GM23338 (cell line): ENCODE measurements around the gene PDCD11. TPM values are rescaled to one million over a fixed set of nuclear protein-coding genes. Genes with fewer than 3 reads are reported as not detected.

Experiments
- ATAC-seq: fragments of 200-7000 bp; cut with Tn5 transposase; 3 replicates; pipeline ENCODE4 v1.9.1; 2020
- DNase-seq: peaks from one replicate; pipeline ENCODE4 v3.0.0-alpha.2; 2015; ENCODE audit warnings: low spot score
- H2AFZ ChIP-seq: fragments of 200-600 bp; sonication (generic); 2 replicates; pipeline ENCODE4 v1.8.0; 2016; ENCODE audit warnings: antibody characterized with exemption, mild to moderate bottlenecking, moderate library complexity
- H3F3A ChIP-seq: fragments of 200-600 bp; sonication (generic); replicated peaks from 2 replicates; pipeline ENCODE4 v1.8.0; 2017; ENCODE audit warnings: antibody characterized with exemption, mixed run types, low read depth
- H3K27ac ChIP-seq: fragments of 200-600 bp; sonication (generic); 2 replicates; pipeline ENCODE4 v1.6.1; 2016; ENCODE audit warnings: low read depth
- H3K27me3 ChIP-seq: fragments of 200-600 bp; sonication (generic); 2 replicates; pipeline ENCODE4 v1.8.0; 2016; ENCODE audit warnings: mild to moderate bottlenecking, mixed run types, moderate library complexity; ENCODE audit not compliant: insufficient read depth
- H3K36me3 ChIP-seq: fragments of 200-600 bp; sonication (generic); 2 replicates; pipeline ENCODE4 v1.8.0; 2016; ENCODE audit warnings: mild to moderate bottlenecking; ENCODE audit not compliant: insufficient read depth
- H3K4me1 ChIP-seq: fragments of 200-600 bp; sonication (generic); 2 replicates; pipeline ENCODE4 v1.8.0; 2016; ENCODE audit warnings: mild to moderate bottlenecking, moderate library complexity; ENCODE audit not compliant: insufficient read depth
- H3K4me2 ChIP-seq: fragments of 200-600 bp; sonication (generic); 2 replicates; pipeline ENCODE4 v1.7.1; 2017; ENCODE audit warnings: mixed run types
- H3K4me3 ChIP-seq: fragments of 200-600 bp; sonication (generic); 2 replicates; pipeline ENCODE4 v1.6.1; 2016; ENCODE audit warnings: mixed run types
- H3K79me2 ChIP-seq: fragments of 200-600 bp; sonication (generic); replicated peaks from 2 replicates; pipeline ENCODE4 v1.8.0; 2017; ENCODE audit warnings: mild to moderate bottlenecking; ENCODE audit not compliant: insufficient read depth
- H3K9me2 ChIP-seq: fragments of 200-600 bp; sonication (generic); 2 replicates; pipeline ENCODE4 v1.8.0; 2017; ENCODE audit not compliant: insufficient read depth
- H4K20me1 ChIP-seq: fragments of 200-600 bp; sonication (generic); replicated peaks from 2 replicates; pipeline ENCODE4 v1.8.0; 2017; ENCODE audit warnings: mild to moderate bottlenecking; ENCODE audit not compliant: insufficient read depth
- H3K27ac Mint-ChIP-seq: 2 replicates; pipeline ENCODE4 v1.8.0; 2020; ENCODE audit warnings: inconsistent platforms, mild to moderate bottlenecking, moderate library complexity, mixed read lengths
- H3K27me3 Mint-ChIP-seq: 3 replicates; pipeline ENCODE4 v1.8.0; 2022; ENCODE audit warnings: low read depth, mild to moderate bottlenecking, moderate library complexity, mixed read lengths, inconsistent platforms; ENCODE audit not compliant: insufficient read depth, poor library complexity
- H3K36me3 Mint-ChIP-seq: 3 replicates; pipeline ENCODE4 v1.8.0; 2021; ENCODE audit warnings: low read depth, mild to moderate bottlenecking, inconsistent platforms, moderate library complexity, mixed read lengths
- H3K4me1 Mint-ChIP-seq: 3 replicates; pipeline ENCODE4 v1.8.0; 2020; ENCODE audit warnings: mild to moderate bottlenecking, inconsistent platforms, mixed read lengths
- H3K4me3 Mint-ChIP-seq: 3 replicates; pipeline ENCODE4 v1.8.0; 2021; ENCODE audit warnings: moderate library complexity, mild to moderate bottlenecking, inconsistent platforms, mixed read lengths
- H3K9me3 Mint-ChIP-seq: 3 replicates; pipeline ENCODE4 v1.8.0; 2020; ENCODE audit warnings: moderate library complexity, mild to moderate bottlenecking, inconsistent platforms, mixed read lengths
- CTCF ChIP-seq, 2 experiments: fragments of 200-600 bp in 1 of 2; sonication (generic) in 1 of 2; conservative IDR thresholded peaks; 2 replicates each; pipeline versions ENCODE4 v1.5.1 to v1.6.1; 2016 to 2017; ENCODE audit warnings: antibody characterized with exemption in 2 of 2, low read depth in 2 of 2, mild to moderate bottlenecking in 2 of 2, moderate library complexity in 1 of 2
- EZH2 ChIP-seq: fragments of 200-600 bp; sonication (generic); IDR thresholded peaks from one replicate; pipeline ENCODE4 v1.8.0; 2017; ENCODE audit warnings: antibody characterized with exemption, mild to moderate bottlenecking, low read depth; ENCODE audit not compliant: unreplicated experiment
- EZH2phosphoT487 ChIP-seq: fragments of 200-600 bp; sonication (generic); IDR thresholded peaks from one replicate; pipeline ENCODE4 v1.8.1; 2018; ENCODE audit warnings: antibody characterized with exemption; ENCODE audit not compliant: unreplicated experiment
- NANOG ChIP-seq: IDR thresholded peaks from 2 replicates; pipeline ENCODE4 v1.6.1; 2016; ENCODE audit warnings: antibody characterized with exemption, borderline replicate concordance
- ZNF114 ChIP-seq: fragments of 250-450 bp; sonication (Bioruptor Pico); IDR thresholded peaks from 2 replicates; pipeline ENCODE4 v1.5.0; 2020; ENCODE audit warnings: mild to moderate bottlenecking, moderate library complexity
- ZNF331 ChIP-seq: fragments of 250-450 bp; sonication (Bioruptor Pico); IDR thresholded peaks from 2 replicates; pipeline ENCODE4 v1.5.0; 2020; ENCODE audit warnings: low read depth, mild to moderate bottlenecking, moderate library complexity
- ZNF462 ChIP-seq: fragments of 250-450 bp; sonication (Bioruptor Pico); IDR thresholded peaks from 2 replicates; pipeline ENCODE4 v1.5.0; 2020; ENCODE audit warnings: mild to moderate bottlenecking, moderate library complexity
- polyA plus RNA-seq: library from polyadenylated mRNA; unstranded; fragments of >200 nt; fragmentation: Nextera tagmentation; extraction: Ambion mirVana; gene quantifications from 2 replicates; pipeline ENCODE4 v1.2.1, GENCODE V29; 2016
- total RNA-seq: library from RNA; depleted of rRNA; stranded (reverse); fragments of >200 nt; shearing (Covaris generic); gene quantifications from 2 replicates; pipeline ENCODE4 v1.2.3, GENCODE V29; 2014

PDCD11 gene
- total and polyA plus RNA-seq, 2 experiments from 2014 or later = 82.1 to 87.8 TPM

GRCh38 chr10:103463499-103463898 is 67.1 kb downstream of the PDCD11 start (continued):
- TF ChIP-seq CTCF (conservative IDR thresholded peaks at IDR 0.05; ENCODE audit: low read depth in 2 of 2) = no peak
- TF ChIP-seq EZH2phosphoT487 = no peak
- TF ChIP-seq ZNF462 (CRISPR knock-in tag) = no peak

DNA sequence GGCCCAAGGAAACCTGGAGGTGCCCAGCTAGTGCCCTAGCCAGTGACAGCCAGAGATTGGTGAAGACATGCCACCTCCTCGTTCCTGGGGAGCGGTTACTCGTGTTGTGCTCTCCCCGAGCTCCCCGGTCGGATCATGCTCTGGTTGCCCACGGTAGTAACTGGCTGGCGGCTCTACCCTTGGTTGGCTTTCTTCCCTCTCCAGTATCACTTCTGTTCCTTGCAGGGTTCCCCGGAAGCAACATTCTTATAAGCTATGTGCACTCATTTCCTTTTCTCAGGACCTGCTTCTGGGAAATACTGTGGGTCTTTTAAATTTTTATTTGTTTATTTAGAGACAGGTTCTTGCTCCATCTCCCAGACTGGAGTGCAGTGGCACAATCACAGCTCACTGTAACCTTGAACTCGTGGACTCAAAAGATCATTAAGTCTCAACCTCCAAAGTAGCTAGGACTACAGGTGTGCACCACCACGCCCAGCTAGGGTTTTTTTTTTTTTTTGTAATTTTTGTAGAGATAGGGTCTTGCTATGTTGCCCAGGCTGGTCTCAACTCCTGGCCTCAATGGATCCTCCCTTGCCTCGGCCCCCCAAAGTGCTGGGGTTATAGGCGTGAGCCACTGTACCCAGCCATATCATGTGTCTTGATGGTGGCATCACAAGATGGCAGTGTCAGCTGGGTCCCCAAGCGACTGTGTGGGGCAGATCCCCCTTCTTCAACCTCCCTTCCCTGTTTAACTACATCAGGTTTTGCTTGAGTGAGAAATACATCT is 69.2 kb downstream of the PDCD11 start:
- H3K27me3 Mint-ChIP-seq = peaks cover 11% of the 10 kb centered on the region
- no peaks in the 10 kb centered on the region for H3K9me3 Mint-ChIP-seq
- H3K27ac Mint-ChIP-seq = no peak overlapping the region
- ATAC-seq (no peak), DNase-seq (no peak)
- Histone ChIP-seq H3K9me2 (no peaks in the 10 kb centered on the region), H3K4me2 (no peak overlapping the region), H3K4me1 (no peaks in the 10 kb centered on the region), H3K4me3 (no peak overlapping the region), H3F3A (no peaks in the 10 kb centered on the region), H4K20me1 (no peaks in the 10 kb centered on the region), H3K79me2 (no peaks in the 10 kb centered on the region), H2AFZ (no peak overlapping the region), H3K27me3 (no peaks in the 10 kb centered on the region), H3K36me3 (no peaks in the 10 kb centered on the region), H3K27ac (no peak overlapping the region)
- no peaks in the 10 kb centered on the region for H3K36me3 Mint-ChIP-seq
- no peak overlapping the region for H3K4me3 Mint-ChIP-seq
- H3K4me1 Mint-ChIP-seq = peaks cover 3% of the 10 kb centered on the region; the same call in 1 of the 3 replicates
- no peak for TF ChIP-seq ZNF331
- no peak for TF ChIP-seq ZNF114 (CRISPR knock-in tag)
- no peak for TF ChIP-seq EZH2
- no peak for TF ChIP-seq ZNF462 (CRISPR knock-in tag)
- TF ChIP-seq NANOG = no peak
